Measurements from ENCODE around the gene EYA2. TPM values are rescaled to one million over a fixed set of nuclear protein-coding genes. Genes with fewer than 3 reads are reported as not detected.

EYA2 gene
- total RNA-seq, 1 experiment from 2014 or later, result not detected

- Histone ChIP-seq H3K4me1 (ENCODE audit: insufficient read depth, low read length, poor library complexity, severe bottlenecking) (peaks cover 3% of the 10 kb centered on the region), H3K36me3 (ENCODE audit: insufficient read depth, low read length, poor library complexity, severe bottlenecking) (no peaks in the 10 kb centered on the region), H3K9me3 (ENCODE audit: low read depth, low read length, poor library complexity, severe bottlenecking) (no peaks in the 10 kb centered on the region), H3K27me3 (replicated peaks; ENCODE audit: insufficient read depth, low read depth, low read length, poor library complexity) (no peaks in the 10 kb centered on the region), H3K4me3 (ENCODE audit: low read depth, low read length, poor library complexity, severe bottlenecking) (no peak overlapping the region), H3K27ac (ENCODE audit: low read depth, low read length, poor library complexity, severe bottlenecking) (no peak overlapping the region)
- no peak for DNase-seq (ENCODE audit: low spot score)
- intact Hi-C loops (cut with micrococcal nuclease; ENCODE audit: unreplicated experiment), result no loop called here
- BruUV-seq (replicated peaks), result no TSS peak
- TF ChIP-seq EZH2 (IDR thresholded peaks at IDR 0.05; ENCODE audit: borderline replicate concordance, low read depth, low read length, poor library complexity, severe bottlenecking) (no peak), CTCF (conservative IDR thresholded peaks at IDR 0.05; ENCODE audit: low read depth, low read length) (no peak)
- CTCF ChIA-PET, result no interaction called here
- POLR2A ChIA-PET (ENCODE audit: low non-redundant PET), result no interaction called here
Observed at GRCh38 chr20:47125758-47126591, 231.3 kb downstream of the EYA2 start.

DNA sequence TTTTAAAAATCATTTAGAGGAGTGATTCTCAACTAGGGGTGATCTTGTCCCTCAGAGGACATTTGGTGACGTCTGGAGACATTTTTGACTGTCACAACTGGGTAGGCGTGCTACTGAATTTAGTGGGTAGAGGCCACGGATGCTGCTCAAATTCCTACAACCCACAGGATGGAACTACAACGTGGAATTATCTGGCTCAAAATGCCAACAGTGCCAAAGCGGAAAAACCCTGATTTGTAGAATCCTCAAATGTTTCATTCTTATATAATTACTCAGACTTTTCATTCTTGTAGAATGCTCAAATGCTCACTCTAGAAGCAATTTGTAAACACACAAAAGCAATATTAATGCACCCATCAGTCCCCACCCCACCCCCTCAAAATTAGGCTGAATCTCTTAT is 232.1 kb downstream of the EYA2 start:
- ChIA-PET CTCF (no interaction called here), POLR2A (ENCODE audit: low non-redundant PET) (no interaction called here)
- Histone ChIP-seq H3K27me3 (replicated peaks; ENCODE audit: insufficient read depth, low read depth, low read length, poor library complexity) (no peaks in the 10 kb centered on the region), H3K27ac (ENCODE audit: low read depth, low read length, poor library complexity, severe bottlenecking) (no peak overlapping the region), H3K36me3 (ENCODE audit: insufficient read depth, low read length, poor library complexity, severe bottlenecking) (no peaks in the 10 kb centered on the region), H3K4me1 (ENCODE audit: insufficient read depth, low read length, poor library complexity, severe bottlenecking) (peaks cover 3% of the 10 kb centered on the region), H3K4me3 (ENCODE audit: low read depth, low read length, poor library complexity, severe bottlenecking) (no peak overlapping the region), H3K9me3 (ENCODE audit: low read depth, low read length, poor library complexity, severe bottlenecking) (no peaks in the 10 kb centered on the region)
- intact Hi-C loops (cut with micrococcal nuclease; ENCODE audit: unreplicated experiment), result no loop called here
- TF ChIP-seq CTCF (conservative IDR thresholded peaks at IDR 0.05; ENCODE audit: low read depth, low read length) (no peak), EZH2 (IDR thresholded peaks at IDR 0.05; ENCODE audit: borderline replicate concordance, low read depth, low read length, poor library complexity, severe bottlenecking) (no peak)
- BruUV-seq (replicated peaks), result no TSS peak
- no peak for DNase-seq (ENCODE audit: low spot score)

DNA sequence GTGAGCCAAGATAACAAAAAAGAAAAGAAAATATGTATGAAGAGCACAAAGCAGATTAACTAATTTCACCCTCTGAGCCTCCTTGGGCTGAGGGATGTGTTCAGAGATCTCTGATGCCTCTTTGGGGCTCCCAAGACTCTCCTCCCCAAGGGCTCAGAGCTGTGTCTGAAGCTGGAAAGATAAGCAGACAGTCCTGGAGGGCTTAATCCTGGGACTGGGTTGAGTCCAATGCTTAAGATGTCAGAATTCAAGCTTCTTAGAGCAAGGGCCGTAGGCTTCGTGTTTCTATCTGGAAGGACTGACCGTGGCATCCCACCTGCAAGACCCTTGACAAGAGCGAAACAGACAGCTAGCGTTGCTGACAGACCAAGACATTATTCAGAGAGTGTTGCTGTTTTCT is 232.9 kb downstream of the EYA2 start:
- ChIA-PET CTCF (no interaction called here), POLR2A (ENCODE audit: low non-redundant PET) (no interaction called here)
- peaks cover 3% of the 10 kb centered on the region for H3K4me1 ChIP-seq (ENCODE audit: insufficient read depth, low read length, poor library complexity, severe bottlenecking)
- H3K9me3 ChIP-seq (ENCODE audit: low read depth, low read length, poor library complexity, severe bottlenecking), result no peaks in the 10 kb centered on the region
- TF ChIP-seq EZH2 (IDR thresholded peaks at IDR 0.05; ENCODE audit: borderline replicate concordance, low read depth, low read length, poor library complexity, severe bottlenecking), result no peak
- no peak for TF ChIP-seq CTCF (conservative IDR thresholded peaks at IDR 0.05; ENCODE audit: low read depth, low read length)
- no peak overlapping the region for H3K4me3 ChIP-seq (ENCODE audit: low read depth, low read length, poor library complexity, severe bottlenecking)
- DNase-seq (ENCODE audit: low spot score), result no peak
- BruUV-seq (replicated peaks), result no TSS peak
- no peak overlapping the region for H3K27ac ChIP-seq (ENCODE audit: low read depth, low read length, poor library complexity, severe bottlenecking)
- H3K36me3 ChIP-seq (ENCODE audit: insufficient read depth, low read length, poor library complexity, severe bottlenecking), result no peaks in the 10 kb centered on the region
- intact Hi-C loops (cut with micrococcal nuclease; ENCODE audit: unreplicated experiment), result no loop called here
- H3K27me3 ChIP-seq (replicated peaks; ENCODE audit: insufficient read depth, low read depth, low read length, poor library complexity), result no peaks in the 10 kb centered on the region

All from A673 (cell line).